ENCODE measurements around the gene JDP2.
"Not testable (repeated sequence)": the region's sequence is repeated elsewhere in the genome, so short reads cannot be mapped to it uniquely, and the experiment has no call there.

The JDP2 gene

DNA sequence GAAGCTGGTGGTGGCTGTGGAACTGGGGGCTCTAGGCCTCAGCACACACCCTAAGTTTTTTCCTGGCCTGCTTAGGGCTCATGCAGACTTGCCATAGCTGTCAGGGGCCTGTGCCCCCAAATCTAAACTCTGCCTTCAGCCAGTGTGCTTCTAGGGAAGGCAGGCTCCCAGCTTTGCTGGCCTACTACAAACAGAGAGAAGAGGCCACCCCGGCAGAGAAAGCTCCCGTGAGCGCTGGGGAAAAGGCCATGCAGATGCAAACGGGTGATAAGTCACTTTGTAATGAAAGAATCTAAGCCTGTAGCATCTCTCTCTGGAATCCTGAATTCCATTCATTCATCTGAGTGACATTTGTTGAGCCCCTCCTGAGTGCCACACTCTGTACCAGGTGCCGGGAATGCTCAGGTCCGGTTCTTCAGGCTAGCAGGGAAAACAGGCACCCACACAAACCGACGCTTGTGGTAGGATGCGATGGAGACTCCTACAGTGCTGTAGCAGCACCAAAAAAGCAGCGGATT is 29.9 kb downstream of the JDP2 start:
- no peak for DNase-seq

DNA sequence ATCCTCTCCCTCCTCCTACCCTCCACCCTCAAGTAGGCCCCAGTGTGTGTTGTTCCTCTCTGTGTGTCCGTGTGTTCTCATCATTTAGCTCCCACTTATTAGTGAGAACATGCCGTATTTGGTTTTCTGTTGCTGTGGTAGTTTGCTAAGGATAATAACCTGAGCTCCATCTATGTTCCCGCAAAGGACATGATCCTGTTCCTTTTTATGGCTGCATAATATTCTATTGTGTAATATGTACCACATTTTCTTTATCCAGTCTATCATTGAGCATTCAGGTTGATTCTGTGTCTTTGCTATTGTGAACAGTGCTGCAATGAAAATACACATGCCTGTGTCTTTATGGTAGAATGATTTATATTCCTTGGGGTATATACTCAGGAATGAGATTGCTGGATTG is 30.5 kb downstream of the JDP2 start:
- DNase-seq, result no peak

DNA sequence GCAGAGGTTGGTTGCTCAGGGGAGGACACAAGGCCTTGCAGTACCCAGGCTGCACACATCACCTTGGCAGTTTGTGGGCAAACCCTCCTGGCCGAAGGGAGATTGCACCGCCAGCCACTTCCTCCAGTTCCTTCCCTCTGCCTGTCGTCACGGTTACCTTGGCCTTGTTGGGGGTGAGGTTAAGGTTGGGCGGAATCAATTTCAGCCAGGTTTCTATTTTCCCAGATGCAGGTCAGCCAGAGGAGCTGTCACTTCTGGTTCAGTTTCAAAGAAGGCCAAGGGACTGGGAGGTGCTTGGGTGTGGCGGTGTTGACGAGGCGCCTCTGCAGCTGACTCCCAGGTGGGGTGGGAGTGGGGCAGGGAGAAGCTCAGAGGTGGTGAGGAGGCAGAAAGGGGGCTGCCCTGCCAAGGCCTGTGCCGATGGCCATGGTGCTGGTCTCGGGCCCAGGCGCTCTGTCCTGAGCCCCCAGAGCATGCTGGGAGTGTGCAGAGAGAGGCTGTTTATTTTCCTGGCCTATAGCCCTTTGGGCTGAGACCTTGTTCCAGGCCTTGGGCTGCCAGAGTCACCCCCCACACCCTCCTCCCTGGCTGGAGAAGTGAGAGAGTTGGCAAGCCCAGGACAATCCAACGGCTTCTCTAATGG is 31.4 kb downstream of the JDP2 start:
- DNase-seq, result peak; percentile 91 to 93

DNA sequence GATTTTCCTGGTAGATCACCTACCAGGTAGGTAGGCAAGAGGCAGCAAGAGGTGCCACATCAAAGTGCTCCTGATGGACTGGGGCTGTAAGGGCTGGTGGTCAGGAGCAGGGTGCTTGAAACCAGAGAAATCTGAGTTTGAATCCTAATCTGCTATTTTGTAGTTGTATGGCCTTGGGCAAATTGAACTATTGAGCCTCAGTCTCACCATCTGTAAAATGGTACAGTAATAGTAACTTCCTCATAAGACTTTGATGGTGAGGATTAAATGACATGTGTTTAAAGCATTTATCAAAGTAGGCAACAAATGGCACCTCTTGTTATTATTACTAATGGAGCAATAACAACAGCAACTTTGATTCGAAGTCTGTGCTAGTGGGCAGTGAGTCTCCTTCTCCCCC is 32.0 kb downstream of the JDP2 start:
- DNase-seq, result no peak

DNA sequence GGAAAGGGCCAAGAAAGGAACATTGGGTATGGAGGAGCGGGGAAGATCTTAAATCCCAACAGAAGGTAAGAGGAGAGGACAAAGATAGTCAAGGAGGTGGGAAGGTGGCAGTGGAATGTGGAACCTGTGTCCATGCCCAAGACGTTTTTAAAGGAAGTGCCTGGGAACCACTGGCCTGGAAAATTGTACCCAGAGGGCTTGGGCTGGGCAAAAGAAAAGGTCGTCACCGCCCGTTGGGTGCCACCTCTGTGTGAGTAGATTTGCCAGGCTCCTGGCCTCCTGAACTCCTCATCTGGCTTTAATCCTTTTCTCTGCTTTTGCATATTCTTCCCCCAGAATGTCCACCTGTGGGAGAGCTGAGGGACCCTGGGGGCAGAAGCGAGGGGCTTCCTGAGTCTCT is 32.6 kb downstream of the JDP2 start:
- DNase-seq, result no peak

DNA sequence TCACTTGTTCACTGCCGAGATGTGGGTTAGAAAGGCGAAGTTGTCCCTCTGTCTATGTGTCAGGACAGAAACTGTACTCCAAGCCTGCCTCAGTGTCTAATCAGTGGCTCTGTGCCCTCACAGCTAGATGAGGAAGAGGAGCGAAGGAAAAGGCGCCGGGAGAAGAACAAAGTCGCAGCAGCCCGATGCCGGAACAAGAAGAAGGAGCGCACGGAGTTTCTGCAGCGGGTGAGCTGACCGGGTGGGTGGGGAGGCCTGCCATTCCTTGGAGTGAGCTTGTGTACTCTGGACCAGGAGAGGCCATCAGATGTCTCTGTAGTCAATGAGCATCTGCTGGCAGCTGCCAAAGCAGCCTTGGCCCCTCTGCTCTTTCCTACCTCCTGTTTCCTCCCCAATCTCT is 33.5 kb downstream of the JDP2 start:
- DNase-seq, result no peak

DNA sequence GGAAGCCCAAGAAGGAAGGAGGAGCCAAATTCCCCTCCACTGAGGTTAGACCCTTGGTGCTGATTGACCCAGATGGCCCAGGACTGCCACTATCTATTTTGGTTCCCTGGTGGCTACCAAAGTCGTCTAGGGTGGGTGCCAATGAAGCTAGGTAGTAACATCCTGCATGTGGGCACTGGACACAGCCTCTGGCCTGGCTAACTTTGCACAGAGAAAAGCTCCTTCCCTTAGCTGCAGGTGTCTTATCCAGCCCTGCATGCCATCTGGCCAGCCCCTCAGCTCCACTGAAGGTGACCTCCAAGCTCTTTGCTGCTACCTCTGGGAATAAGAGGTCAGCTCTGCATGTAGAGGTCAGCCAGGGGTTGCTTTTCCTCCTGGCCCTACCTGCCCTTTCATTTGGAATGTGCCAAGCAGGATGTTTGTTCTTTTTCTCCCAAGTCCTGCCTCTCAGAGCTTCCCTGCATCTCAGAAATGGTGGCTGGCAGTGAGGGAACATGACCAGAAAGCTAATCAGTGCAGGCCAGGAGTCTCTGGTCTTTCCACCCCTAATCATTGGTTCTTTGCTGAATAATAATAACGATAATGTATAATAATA is 34.0 kb downstream of the JDP2 start:
- no peak for DNase-seq

DNA sequence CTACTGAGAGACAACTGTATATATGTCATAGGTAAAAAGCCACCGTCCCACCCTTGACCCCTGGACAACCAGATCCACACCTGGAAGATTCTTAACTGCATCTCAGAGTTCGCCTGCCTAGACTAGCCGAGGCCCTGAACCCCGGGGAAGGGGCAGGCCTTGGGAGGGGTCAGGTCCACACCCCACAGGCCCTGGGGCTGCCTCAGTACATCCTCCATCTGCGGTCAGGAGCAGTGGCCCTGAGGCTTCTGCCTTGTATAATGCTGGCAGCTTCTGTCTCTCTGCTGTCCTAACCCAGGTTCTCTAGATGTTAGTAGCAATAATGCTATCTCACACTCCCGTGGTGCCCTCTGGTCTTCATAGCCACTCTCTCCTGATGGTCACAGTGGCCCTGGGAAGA is 36.8 kb downstream of the JDP2 start:
- no peak for DNase-seq

DNA sequence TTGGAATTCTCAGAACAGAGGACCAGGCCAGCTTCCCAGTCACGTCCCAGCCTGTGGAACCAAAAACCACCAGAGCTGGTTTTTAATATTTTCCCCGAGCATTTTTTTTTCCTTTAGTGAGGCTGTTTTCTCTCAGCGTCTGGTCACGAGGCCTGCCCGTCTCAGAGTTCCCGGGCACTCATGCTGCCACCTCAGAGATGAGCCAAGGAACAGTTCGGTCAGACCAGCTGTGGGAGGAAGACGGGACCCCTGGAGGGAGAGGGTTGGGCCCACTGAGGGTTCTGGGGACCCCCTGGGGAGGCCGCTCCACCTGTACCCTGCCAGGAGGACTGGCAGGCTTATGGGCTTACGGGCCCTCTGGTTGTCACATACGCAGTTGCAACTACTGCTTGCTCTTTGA is 39.9 kb downstream of the JDP2 start:
- no peak for DNase-seq

DNA sequence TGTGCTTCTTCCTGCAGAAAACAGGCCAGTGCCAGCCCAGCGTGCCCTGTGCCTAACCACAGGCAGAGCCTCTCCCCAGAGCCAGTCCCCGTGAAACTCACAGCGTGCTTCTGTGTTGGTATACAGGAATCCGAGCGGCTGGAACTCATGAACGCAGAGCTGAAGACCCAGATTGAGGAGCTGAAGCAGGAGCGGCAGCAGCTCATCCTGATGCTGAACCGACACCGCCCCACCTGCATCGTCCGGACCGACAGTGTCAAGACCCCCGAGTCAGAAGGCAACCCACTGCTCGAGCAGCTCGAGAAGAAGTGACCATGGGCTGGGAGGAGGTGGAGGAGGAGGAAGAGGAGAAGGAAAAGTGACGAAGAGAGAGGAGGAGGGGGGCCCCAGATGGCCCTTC is 41.3 kb downstream of the JDP2 start:
- no peak for DNase-seq

DNA sequence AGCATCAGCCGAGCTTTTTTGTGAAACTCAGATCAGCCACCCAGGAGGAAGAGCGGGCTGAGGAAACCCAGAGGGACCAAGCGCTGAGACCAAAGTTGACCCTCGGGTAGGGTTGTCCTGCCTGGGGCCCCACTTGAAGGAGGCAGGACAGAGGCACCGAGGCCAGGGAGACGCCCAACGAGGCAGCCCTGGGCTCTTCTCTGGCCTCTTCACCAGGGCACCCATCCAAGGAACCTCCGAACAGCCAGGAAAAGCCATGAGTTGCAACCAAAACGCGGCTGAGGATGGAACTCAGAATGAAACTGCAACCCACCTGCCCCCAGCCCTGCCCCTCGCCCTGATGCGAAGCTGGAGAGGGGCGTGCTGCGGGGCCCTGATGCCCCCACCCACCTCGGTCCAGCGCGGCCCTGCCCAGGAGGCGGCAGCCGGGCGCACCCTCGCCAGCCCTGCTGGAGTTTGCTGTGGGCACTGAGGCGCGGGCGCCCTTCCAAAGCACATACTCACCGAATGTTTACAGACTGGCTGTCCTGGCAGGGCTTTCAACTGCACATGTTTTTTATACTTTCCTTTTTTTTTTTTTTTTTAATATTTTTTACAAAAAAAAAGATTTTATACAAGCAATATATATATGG is 41.9 kb downstream of the JDP2 start:
- DNase-seq, result no peak

DNA sequence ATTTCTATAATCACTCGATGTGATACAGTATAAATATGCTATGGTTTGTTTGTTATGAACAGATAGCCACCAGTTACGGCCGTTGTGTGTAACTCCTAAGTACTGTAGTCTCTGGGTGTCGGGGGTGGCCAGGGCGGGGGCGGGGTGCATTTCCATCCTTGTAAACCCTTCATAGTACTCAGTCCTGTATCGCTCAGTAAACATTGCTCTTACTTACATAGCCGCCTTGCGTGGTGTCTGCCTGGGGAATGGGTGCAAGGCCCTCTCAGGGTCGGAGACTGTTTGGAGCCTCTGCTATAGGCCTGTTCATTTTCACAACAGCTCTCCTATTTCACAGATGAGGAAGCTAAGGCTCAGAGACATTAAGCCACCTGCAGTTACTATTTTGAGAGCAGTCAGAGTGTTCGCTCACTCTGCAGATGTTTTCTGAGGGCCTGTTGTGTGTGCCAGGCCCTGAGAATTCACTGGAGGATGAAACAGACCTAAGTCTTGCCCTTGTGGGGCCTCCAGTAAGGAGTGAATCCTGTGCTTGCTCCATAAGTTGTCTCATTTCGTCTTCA is 42.5 kb downstream of the JDP2 start:
- DNase-seq, result no peak

DNA sequence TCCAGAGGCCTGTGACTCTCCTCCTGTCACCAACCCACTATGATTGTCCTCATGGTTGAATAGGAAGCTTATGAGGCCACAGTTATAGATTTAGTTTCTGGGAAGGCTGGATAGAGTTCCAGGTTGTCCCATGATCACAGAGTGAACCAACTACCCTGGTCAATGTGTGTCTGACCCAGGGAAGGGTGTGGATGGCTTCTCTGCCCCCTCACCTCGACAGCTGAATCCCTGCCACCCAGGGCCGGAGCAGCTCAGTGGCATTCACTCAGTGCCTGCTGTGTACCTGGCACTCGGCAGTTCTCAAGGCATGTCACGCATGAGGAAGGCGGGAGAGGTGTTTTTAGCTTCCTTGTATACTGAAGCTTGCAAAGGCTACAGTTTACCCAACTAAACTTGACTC is 43.2 kb downstream of the JDP2 start:
- no peak for DNase-seq

DNA sequence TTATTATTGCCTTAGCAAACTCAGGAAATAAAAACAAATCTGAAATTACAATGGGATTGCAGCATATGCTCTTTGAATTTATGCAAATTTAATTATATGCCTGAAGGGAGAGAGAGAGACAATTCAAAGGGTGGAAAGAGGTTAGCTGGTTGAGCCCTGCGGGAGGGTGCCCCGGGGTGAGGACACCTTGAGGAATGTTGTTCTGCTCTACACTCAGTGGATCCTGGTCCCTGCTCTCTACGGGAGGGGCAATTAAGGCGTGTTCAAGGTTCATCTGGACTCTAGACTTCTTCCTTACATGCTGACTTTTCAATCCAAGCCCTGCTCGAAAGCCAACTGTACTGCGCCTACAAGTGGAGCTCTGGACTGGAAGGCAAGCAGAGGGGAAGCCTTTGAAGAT is 46.3 kb downstream of the JDP2 start:
- not testable (repeated sequence) for DNase-seq

DNA sequence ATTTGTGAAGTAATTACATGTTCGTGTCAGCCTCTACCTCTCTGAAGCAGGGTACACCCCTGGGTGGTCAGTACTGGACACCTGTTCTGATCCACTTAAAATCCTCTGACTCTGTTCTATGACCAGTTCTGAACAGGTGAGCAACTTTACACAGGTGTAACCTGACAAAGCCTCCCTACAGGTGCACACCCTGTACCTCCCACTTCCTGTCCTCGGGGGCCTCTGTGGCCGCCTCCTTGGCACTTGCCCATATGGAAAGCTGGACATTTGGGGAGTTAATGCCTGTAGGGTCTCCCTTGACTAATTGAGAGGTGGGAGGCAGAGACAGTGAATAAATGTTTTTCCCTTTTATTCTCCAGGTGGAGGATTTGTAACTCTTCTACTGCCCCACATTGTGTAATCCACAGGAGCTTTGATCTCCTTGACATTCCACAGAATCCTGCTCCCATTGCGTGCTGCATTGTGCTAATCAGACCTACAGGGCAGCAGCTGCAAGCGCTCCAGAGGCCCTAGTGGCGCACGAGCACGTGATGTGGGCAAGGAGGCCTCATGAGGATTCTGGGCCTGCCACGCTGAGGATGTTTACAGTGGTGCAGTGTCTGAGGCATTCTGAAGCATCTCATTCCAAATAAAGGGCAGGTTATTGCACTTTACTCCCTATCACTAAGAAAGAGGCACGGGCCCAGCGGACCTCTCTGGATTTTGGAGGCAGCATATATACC is 48.6 kb downstream of the JDP2 start:
- DNase-seq, result no peak

DNA sequence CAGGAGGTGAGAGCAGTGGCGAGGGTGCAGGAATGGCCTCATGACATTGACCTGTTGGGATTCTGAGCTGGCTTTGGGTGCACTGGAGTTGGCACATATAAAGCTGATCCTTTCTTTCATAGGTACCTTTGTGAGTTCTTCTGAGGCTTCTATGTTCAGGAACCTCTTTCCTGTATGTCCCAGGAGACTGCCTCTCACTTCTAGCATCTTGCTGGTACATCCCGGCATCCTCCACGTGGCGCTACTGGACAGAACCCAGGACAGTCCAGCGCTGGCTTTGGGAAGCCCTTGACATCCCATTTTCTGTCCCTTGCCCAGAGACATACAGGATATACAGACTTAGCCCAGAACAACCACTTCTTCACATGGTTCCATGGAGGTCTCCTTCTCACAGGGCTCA is 50.1 kb downstream of the JDP2 start:
- DNase-seq, result no peak

DNA sequence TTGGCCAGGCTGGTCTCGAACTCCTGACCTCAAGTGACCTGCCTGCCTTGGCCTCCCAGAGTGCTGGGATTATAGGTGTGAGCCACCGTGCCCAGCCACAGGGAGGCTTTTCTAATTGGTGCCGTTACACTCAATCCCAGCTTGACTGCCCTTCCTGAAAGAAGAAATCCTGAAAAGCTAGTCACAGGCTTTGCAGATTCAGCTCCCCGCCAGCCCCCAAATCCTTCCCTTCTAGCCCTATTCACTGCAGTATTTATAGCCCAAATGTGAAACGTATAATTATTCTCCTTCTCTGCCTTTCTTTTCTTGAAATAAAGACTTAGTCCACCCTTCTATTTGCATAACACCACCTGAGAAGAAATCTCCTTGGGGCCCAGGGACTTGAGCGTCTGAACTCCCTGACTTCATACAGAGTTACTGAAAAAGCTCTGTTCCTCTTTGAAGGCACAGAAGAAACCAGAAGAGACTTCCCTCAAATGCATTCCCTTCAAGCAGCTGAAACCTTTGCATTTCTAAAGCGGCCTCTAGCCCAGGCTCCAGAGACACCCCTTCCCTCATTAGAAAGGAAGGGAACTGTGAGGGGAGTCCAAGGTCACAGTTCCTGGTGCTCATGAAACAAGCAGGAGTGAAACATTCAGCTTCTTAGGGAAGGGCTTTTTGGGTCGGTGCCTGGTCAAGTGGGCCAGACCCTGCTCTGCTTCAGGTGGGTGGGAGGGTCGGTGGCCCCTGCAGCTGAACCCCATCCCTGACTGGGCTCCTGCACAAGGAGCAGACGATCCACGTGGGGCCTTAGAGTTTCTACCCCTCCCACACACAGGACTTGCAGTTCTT is 52.2 kb downstream of the JDP2 start:
- DNase-seq, result no peak

DNA sequence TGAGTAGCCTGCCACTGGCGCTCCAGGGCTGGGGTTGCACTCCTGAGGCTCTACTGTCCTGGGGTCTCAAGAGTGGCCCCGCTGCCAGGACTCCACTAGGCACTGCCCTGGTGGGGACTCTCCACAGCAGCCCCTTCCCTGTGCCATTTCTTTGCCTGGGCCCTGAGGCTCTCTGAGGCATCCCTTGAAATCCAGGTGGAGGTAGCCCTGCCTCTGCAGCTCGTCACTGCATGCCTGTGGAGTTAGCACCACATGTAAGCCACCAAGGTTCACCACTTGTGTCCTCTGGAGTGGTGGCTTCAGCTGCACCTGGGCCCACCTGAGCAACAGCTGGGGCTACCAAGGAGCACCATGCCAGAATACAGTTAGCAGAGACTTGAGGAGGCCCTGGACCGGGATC is 54.5 kb downstream of the JDP2 start:
- no peak for DNase-seq

DNA sequence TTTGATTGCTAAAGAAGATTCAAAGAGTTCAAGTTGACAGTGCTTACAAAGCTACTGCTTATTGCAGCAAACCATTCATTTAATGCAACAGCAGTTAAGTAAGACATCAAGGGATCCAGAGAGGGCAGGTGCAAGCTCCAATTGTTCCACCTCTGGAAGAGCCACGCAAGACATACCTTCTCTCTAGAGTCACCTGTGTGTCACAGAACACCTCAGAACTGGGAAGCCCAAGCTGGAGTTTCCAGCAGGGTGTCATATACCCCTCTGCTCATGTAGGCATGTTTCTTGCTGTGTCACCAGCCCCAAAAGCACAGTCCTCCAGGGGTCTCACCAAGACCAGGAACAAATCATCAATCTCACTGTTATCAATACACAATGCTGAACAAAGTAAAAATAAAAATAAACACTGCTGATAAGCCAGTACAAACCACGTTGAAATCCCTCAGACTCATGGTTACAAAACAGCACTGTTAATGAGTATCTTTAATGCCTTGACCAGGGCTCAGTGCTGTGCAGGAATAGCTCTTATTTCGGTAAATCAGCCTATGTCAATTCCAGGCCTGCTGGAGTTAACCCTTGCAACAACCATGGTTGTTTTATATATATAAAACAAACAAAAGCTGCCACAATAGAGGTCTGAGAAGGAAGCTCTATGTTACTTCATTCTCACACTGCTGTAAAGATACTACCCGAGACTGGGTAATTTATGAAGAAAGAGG is 57.0 kb downstream of the JDP2 start:
- DNase-seq, result no peak

DNA sequence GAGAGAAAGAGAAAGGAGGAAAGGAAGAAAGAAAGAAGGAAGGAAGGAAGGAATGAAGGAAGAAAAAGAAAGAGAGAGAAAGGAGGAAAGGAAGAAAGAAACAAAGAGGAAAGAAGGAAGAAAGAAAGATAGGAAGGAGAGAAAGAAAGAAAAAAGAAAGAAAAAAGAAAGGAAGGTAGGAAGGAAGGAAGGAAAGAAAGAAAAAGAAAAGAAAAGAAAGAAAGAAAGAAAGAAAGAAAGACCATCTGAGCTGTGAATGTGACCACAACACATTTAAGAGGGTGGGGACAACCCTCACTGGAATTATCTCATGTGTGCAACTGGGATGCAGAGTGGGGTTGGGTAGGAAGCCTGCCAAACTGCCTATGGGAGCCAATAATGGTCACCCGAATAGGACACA is 58.5 kb downstream of the JDP2 start:
- no peak for DNase-seq

DNA sequence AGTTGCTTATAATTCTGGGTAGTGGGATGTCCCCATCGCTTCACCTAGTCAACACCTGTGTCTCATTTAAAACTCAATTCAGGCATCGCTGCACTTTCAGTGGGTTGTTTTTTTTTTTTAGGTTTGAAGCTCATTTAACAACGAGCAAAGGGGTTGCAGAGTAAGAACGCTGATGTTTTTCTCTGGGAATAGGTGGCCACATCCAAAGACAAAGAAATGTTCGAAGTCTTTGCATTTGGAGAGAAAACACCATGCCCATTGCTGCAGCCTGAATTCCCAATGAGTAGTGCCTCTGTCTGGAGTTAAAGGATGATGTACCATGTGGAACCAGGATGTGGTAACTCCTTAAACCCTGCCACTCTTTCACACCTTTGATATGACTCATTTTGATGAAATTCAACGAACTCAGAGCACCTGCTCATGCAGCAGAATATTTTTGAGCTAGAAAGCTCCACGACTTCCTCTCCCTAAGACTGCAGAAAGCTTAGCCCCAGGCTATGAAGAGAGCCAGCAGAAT is 59.4 kb downstream of the JDP2 start:
- peak; percentile 34 to 39 for DNase-seq

DNA sequence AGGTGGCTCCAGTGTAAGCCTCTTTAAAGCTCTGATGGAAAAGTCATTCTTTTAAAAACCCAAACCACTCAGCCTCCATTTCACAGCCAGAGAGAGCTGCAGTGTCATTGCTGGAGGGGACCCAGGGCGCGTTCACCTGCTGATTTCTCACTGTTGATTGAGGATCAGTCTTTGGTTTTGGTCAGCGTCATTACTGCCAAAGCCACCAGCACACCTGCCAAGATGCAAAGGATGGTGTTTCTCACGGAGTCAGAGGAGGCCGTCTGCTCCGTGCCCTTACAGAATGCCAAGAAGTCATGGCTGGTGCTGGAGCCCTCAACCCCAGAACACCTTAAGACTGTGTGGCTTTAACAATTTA is 61.6 kb downstream of the JDP2 start:
- DNase-seq, result no peak

Data from AML-193 (cell line).